ENCODE data around the gene CA11.

The CA11 gene

DNA sequence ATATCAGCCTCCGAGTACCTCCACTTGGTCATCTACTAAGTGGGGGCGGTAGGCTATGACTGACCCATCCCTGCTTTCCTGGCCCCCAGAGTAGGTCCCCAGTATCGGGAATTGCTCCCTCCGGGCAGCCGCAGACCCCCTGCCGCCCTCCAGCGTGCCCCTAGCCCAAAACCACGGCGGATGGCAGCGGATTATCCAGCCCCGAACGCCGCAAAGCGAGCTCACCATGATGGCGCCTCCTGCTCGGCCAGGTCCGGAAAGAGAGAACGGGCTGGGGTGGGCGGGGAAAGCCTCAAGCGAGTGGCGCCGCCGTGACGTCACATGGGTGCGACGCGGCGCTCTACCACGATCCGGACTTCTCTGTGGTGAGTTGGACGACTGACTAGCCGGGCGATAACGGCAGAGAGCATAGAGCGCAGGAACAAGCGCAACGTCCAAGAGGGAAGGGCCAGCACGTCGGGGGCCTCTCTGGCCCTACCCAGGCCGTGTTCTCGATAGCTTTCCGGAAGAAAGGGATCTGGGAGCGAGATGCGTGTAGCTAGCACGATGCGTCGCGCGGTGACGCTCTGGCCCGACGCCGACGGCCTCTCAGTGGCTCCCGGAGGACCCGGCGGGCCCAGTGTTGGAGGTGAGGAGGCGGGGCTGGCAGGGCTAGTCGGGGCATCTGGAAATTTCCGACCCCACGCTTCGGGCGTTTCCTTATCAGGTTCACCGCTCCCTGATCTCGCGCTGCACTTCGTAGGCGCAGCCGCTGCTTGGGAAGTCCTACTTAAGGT lies 26.9 kb downstream of the CA11 start, which contains the start of the genes RPL18 and SPHK2:
Gene RPL18, minus strand, starts transcription at position 263 of the 776 bp plus-strand sequence. Its CDS starts 35 bp downstream, at position 228.
Gene SPHK2, plus strand, starts transcription at position 591 of the 776 bp plus-strand sequence. CDS start 1,009 bp downstream, outside the sequence.
- DNase-seq, result peak; percentile 96 to 100 (median 98)
- intact Hi-C loops (cut with DNase I), result no loop called here

DNA sequence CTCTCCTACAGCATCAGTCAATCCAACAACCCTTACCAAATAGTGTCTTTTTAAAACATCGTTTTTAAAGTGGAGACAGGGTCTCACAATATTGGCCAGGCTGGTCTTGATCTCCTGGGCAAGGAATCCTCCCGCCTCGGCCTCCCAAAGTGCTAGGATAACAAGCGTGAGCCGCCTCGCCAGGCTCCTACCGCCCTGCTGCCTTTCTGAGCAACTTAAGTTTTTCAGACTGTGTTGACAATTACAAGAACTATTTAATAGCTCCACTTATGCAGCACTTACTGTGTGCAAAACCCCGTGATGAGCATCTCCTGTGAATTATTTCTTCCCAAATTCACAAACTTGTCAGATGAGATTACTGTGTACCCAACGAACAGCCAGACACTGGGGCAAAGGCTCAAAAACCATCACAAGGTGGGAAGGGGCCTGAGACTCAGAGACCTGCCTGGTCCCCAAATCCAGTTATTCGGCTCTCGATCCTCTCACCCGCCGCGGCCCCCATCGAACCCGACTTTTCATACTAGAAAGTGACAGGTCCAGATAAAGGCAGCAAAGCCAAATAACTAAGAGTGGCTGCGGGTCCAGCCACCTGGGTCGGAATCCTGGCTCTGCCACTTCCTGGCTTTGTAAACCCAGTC lies 27.6 kb downstream of the CA11 start:
- intact Hi-C loops (cut with DNase I), result no loop called here
- DNase-seq, result peak in 4 of 42 donors; percentile 31 to 59 (median 43)

DNA sequence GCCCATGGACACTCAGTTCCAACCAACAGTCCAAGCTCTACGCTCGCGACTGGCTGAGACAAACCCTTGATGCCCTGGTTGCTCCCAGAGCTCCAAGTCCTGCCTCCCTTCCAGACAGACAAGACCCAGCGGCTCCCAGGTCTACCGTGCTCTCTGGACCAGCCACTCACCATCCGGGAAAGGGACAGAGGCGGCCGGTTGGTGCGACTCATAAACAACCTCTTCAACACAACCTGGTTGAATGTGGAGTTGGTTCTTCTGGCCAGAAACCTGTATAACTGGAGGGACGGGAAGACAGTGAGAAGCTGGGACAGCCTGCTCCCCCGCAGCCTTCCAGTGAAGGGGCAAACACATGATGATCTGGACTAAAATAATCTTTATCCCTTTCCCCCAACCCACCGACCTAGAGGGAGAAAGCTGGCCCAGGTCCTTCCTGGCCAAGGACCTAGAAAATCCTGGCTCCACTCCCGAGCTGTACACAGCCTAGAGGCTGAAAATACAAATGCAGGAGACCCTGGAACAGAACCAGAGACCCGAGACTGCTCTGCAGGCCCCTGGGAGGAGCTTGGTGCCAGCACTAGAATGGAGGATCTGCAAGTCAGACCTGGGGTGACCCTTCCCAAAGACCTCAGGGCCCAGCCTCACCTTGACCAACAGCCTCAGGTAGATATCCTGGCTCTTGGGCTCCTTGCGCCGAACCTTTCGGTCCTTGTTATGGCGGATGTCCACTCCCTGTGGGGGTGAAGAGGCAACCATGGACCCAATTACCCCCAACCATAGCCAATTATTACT lies 28.6 kb downstream of the CA11 start:
- no peak for DNase-seq
- intact Hi-C loops (cut with DNase I), result no loop called here

DNA sequence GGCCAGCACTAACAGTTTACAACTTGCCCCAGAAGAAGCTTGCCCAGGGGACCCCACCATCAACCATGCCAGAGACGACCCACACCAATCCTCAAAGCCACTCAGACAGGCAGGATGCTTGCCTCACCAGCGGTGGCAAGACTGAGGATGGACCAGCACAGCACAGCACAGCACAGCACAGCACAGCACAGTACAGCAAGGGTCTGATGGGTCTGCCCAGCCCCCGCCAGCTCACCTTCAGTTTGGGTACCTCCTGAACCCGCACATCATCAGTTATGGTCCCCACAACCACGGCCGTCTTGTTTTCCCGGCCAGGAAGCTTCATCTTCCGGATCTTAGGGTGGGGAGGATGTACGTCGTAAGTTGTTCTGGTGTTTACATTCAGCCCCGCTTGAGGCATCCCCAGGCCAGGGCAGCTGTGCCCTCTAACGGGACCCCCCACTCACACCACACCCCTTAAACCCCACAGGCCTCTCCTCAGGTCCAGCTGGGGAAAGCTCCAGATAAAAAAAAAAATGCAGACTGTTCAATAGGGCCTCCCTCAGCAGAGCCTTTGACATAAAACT lies 29.4 kb downstream of the CA11 start:
- DNase-seq, result no peak
- intact Hi-C loops (cut with DNase I), result no loop called here

DNA sequence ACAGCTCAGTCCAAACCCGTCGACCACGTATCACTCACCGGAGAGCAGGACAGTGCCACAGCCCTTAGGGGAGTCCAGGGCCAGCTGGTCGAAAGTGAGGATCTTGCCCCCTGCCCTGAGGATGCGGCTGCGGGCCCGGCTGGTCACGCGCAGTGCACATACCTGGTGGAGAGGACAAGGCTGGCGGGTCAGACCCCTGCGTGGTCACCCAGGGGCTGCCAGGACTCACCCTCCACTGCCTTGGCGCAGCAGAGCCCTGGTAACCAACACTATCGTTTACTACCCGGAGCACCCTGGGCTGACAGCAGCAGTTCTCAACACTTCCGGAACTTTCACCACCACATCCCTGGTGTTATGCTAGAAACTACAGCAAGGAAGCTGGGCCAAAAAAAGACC lies 29.9 kb downstream of the CA11 start:
- intact Hi-C loops (cut with DNase I), result no loop called here
- DNase-seq, result no peak

DNA sequence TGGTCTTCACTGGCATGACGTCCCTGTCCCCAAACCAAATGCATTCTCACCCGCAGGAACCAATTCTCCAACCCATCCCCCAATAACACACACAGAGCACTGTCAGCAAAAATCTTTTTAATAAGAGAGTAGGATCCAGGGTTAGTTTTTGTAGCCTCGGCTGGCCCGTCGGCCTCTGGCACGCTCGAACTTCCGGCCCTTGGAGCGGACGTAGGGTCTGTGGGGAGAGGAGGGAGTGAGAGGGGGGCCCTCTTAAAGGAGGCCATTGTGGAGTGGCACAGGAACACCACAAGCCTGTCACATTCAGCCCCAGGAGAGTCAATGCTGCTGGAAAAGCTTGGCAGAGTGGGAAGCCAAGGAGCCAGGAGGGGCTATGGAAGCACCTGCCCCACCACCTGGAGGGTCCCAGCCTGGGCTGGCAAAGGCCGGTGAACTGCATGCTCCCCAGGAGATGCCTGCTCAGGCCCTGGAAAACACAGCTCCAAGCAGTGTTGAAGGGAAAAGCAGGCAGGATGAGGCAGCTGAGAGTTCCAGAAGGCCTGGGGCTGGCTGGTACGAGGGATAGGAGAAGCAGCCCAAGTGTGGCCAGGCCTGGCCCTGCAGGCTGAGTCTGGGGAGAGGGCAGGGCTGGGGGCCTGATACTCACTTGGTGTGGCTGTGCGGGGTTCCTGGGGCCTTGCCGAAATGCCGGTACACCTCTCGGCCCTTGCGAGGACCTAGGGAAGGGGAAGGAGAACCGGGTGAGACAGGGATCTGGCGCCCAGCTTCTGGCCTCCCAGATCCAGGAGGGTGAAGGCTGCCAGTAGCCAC lies 30.6 kb downstream of the CA11 start:
- intact Hi-C loops (cut with DNase I), result no loop called here
- no peak for DNase-seq

DNA sequence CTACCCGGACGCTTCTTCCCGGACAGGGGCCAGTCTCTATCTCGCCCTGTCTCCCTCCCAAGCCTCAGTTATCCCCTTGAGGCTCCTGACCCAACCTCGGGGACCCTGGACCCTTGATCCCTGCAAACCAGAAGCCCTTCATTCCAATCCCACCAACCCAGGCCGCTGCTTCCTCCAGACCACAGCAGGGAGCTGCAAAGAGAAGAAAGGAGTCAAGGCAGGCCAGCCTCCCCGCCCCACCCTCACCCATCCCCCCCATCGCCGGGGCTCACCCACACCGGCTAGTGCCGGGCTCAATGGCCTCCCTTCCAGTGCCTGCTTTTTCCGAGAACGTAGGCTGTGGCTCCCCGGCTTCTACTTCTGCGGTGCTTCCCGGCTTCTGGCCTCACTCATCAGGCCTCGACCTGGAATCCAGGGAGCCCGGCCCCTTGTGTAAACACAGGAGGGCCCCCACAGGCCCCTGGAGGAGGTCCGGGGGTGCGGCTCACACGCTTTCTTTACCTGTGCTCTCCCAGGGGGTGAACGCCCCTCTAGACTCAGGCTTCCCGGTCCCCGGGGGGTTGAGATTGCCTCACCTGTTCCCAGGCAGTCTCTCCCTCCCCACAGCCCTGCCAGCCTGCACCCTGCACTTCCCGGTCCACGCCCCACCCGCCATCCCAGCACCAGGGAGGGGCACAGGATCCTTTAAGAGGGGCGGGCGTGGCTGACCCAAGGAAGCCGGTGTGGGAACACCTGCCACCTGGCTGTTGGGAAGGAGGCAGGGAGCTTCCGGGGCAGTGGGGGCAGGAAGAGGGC lies 31.4 kb downstream of the CA11 start, which contains the start of gene FAM83E:
Gene FAM83E, minus strand, starts transcription at position 641 of the 795 bp plus-strand sequence. CDS start 1,704 bp downstream, outside the sequence.
- DNase-seq, result no peak
- intact Hi-C loops (cut with DNase I), result no loop called here

DNA sequence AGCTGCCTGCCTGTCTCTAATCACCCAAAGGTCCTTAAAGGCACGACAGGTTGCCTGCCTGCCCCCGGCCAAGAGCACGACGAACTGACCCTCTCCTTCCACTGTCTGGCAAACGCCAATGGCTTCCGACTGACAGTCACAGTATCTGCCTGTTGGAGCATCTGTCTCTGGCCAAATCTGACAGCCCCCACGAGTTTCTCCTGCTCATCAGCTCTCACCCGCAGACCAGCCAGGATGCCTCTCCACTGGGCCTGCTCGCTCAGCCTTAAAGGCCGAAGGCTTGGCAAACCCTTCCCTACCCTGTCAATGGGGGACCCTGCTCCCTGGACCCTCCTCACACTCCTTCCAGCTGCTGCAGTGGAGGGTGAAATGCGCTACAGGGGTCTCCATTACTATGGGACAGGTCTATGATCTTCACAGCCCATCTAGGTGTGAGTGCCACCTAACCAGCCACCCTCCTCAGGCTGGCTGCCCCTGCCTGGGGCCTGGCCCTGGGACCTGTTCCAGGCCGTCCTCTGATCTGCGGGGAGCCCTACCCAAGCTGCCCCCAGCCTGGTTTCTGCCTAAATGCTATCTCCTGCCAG lies 32.0 kb downstream of the CA11 start:
- intact Hi-C loops (cut with DNase I), result no loop called here
- no peak for DNase-seq

DNA sequence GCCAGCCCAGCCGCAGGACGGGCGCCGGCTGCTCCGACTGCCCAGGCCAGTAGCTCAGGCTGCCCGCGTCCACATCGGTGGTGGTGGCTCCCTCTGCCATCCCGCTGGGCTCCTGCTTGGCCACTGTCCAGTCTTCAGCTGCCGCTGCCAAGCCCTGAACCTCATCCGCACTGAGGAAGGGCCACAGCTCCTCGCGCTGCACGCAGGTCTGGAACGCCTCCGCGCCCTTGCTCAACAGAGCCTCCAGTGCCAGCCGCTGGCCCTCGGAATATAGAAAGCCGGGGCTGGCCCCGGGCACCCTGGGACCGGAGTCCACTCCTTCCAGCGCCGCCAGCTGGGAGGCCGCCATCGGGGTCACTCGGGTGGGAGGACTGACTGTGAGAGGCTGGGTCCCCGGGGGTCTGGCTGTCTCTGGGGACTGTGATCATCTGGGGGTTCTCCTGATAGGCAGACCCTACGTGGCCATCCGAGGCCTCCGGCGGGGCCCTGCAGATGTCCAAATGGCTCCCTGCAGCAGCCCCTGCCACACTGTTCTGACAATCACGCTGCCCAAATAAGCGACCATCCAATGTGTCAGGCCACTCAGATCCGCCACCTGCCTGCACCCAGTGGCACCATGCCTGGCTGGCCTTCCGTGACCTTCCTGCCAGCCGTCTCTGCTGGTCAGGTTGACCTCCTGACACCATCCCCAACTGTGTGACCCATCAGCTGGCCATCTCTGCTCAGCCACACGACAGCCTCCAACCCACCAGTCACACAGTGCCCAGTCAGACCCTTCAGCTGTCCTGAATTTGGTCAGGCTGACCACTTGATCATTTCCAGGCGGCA lies 32.7 kb downstream of the CA11 start:
- intact Hi-C loops (cut with DNase I), result no loop called here
- DNase-seq, result peak in 36 of 42 donors; percentile 30 to 82 (median 69)

DNA sequence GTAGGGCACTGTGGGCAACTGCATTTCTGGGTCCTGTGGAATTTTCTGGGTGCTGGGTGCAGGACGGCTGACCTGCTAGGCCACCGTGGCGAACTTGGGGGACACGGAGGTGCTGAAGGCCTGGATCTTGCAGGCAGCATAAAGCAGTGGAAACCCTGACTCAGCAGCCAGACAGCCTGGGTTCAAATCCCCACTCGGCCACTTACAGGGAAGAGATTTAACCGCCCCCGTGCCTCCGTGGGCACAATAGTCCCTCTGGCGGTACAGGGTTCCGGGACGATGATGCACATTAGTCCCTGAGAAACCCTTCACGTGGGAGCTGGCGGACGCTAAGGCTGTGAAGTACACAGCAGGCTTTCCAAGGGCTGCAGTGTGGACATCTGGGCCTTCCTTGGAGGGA lies 34.1 kb downstream of the CA11 start:
- intact Hi-C loops (cut with DNase I), result no loop called here
- DNase-seq, result no peak

DNA sequence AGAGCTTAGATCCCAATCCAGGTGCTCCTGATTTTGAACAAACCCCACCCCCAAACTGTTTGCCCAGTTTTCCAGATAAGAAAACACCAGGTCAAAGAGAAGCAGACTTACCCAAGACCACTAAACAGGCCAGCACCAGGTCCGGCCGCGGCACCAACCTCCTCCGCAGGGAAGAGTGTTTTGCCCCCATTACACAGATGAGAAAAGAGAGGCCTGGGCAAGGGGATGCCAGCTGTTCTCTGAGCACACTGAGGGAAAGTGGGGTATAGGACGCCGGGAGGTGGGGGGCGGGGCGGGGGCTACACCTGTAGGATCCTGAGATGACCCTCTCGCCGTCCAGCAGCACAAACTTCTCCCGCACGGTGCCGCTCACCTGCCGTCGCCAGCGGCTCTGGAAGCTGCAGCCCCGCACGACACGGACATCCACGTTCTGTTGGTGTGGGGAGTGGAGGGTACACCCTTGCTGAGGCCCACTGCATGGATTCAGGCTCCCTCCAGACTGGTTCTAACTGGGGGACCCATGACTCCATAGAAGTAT lies 36.3 kb downstream of the CA11 start:
- intact Hi-C loops (cut with DNase I), result no loop called here
- no peak for DNase-seq

DNA sequence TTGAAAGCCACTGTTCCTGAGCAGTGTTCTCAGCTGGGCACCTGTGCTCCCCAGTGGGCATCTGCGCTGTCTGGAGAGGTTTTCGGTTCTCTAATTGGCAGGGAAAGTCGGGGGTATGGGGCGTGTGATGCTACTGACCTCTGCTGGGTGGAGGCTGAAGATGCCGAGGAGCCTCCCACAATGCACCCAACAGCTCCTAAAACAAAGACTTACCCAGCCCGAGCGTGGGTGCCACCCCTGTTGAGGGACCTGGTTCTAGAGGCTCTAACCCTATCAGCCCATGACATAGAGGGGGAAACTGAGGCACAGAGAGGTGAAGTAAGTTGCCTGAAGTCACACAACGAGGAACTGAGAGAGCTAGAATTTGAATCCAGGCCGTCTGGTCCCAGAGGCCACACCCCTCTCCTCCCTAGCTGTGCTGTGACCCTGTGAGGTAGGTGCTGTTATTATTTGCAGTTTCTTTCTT lies 37.2 kb downstream of the CA11 start:
- intact Hi-C loops (cut with DNase I), result no loop called here
- peak in 25 of 42 donors; percentile 32 to 73 (median 51) for DNase-seq

DNA sequence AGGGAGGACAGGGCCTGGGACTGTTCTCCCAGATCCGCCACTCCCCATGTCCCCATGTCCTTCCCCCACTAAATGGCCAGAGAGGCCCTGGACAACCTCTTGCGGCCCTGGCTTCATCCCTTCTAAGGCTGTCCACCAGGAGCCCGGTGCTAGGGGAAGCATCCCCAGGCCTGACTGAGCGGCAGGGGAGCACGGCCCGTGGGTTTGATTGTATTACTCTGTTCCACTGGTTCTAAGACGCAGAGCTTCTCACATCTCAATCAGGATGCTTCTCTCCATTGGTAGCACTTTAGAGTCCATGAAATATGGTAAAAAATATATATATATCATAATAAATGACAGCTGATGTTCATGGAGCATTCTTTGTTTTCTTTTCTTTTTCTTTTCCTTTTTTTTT lies 38.6 kb downstream of the CA11 start:
- intact Hi-C loops (cut with DNase I), result no loop called here
- no peak for DNase-seq

DNA sequence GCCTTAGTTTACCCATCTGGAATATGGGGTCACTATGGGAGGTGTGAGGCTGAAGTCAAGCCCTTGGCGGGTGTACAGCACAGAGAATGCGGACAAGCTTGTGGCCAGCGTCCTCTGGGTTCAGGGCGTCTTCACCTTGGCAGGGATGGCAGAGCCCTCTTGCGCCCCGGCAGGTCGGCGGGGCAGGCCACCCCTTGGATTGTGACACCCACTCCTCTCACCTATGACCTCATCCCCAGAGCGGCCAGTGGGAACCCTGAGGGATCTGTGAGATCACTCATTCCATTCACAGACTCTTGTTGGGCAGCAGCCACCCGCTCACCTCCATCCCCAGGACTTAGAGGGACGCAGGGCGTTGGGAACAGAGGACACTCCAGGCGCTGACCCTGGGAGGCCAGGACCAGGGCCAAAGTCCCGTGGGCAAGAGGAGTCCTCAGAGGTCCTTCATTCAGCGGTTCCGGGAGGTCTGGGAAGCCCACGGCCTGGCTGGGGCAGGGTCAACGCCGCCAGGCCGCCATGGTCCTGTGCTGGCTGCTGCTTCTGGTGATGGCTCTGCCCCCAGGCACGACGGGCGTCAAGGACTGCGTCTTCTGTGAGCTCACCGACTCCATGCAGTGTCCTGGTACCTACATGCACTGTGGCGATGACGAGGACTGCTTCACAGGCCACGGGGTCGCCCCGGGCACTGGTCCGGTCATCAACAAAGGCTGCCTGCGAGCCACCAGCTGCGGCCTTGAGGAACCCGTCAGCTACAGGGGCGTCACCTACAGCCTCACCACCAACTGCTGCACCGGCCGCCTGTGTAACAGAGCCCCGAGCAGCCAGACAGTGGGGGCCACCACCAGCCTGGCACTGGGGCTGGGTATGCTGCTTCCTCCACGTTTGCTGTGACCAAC lies 39.3 kb downstream of the CA11 start, which contains the start of gene SPACA4:
Gene SPACA4, plus strand, starts transcription at position 280 of the 896 bp plus-strand sequence. Its CDS starts 237 bp downstream, at position 517.
- intact Hi-C loops (cut with DNase I), result no loop called here
- no peak for DNase-seq

DNA sequence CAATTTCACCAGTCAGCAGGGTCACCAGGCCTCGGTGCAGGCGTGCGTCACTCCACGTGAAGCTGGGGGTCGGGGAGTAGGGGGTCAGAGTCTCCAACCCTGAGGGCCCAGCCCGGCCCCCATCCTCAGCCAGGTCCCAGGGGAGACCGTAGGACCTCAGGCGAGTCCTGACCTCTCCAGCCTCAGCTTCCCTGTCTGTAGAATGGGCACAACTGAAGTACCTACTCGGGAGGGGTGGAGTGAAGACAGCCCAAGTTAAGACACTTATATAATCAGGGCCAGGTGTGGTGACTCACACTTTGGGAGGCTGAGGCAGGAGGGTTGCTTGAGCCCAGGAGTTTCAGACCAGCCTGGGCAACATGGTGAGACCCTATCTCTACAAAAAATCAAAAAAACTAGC lies 42.1 kb downstream of the CA11 start:
- no peak for DNase-seq
- intact Hi-C loops (cut with DNase I), result no loop called here
